ENCODE data around the gene GALNT6. TPM values are rescaled to one million over a fixed set of nuclear protein-coding genes. Genes with fewer than 3 reads are reported as not detected.

Gene GALNT6
- total RNA-seq, 1 donor from 2014 or later: 67.2 TPM

GRCh38 chr12:51307655-51308593 lies 83.3 kb downstream of the GALNT6 start:
- intact Hi-C loops (cut with DNase I): no loop called here
- H3K4me1 ChIP-seq: no peaks in the 10 kb centered on the region
- no peaks in the 10 kb centered on the region for H3K36me3 ChIP-seq
- no peak overlapping the region for H3K27ac ChIP-seq
- TF ChIP-seq CTCF (IDR thresholded peaks at IDR 0.05): no peak
- no peak overlapping the region for H3K4me3 ChIP-seq
- H3K9me3 ChIP-seq: no peaks in the 10 kb centered on the region
- no peak for DNase-seq (ENCODE audit: low spot score in 2 of 2)
- H3K27me3 ChIP-seq: no peaks in the 10 kb centered on the region

GRCh38 chr12:51306507-51306906 lies 84.7 kb downstream of the GALNT6 start:
- intact Hi-C loops (cut with DNase I): no loop called here
- H3K36me3 ChIP-seq: no peaks in the 10 kb centered on the region
- no peak for DNase-seq (ENCODE audit: low spot score in 2 of 2)
- no peak for TF ChIP-seq CTCF (IDR thresholded peaks at IDR 0.05)
- H3K4me3 ChIP-seq: no peak overlapping the region
- no peaks in the 10 kb centered on the region for H3K4me1 ChIP-seq
- H3K27me3 ChIP-seq: no peaks in the 10 kb centered on the region
- H3K27ac ChIP-seq: no peak overlapping the region
- no peaks in the 10 kb centered on the region for H3K9me3 ChIP-seq

Other genes with a start within 250 kb of the GALNT6 start
- 3.0 TPM for gene TFCP2, start 218.3 kb downstream of the GALNT6 start, total RNA-seq
- 24.7 TPM for gene POU6F1, start 173.3 kb downstream of the GALNT6 start, total RNA-seq
- gene DAZAP2, start 152.6 kb downstream of the GALNT6 start, total RNA-seq: 212 TPM
- 27.4 TPM for gene SMAGP, start 121.0 kb downstream of the GALNT6 start, total RNA-seq
- gene BIN2, start 67.2 kb downstream of the GALNT6 start, total RNA-seq: 4.2 TPM
- gene CELA1, start 44.7 kb downstream of the GALNT6 start, total RNA-seq: not detected
- gene SLC4A8, start 33.4 kb upstream of the GALNT6 start, total RNA-seq: not detected
- 2.0 TPM for gene SCN8A, start 199.8 kb upstream of the GALNT6 start, total RNA-seq

Measured in ascending aorta (tissue), 2 donors.